PC-3 (cell line): ENCODE results near the gene OTC. TPM values are rescaled to one million over a fixed set of nuclear protein-coding genes. Genes with fewer than 3 reads are reported as not detected.

Source experiments
- ATAC-seq: fragments of 200-7000 bp; cut with Tn5 transposase; 2 replicates; pipeline ENCODE4 v1.9.1; 2020; ENCODE audit warnings: mild to moderate bottlenecking, moderate library complexity
- BruUV-seq: library from RNA; stranded (reverse); fragments of 400-500 nt; replicated peaks from 2 replicates; lab custom pipeline; 2021; lab: Mats Ljungman, UMichigan
- CTCF ChIA-PET: fragments of 300-600 bp; sonication (Branson Sonifier 250); formaldehyde crosslinking; loops from one replicate; lab custom pipeline; 2022; ENCODE audit warnings: antibody characterized with exemption; lab: Charles Lee
- POLR2A ChIA-PET: fragments of 300-600 bp; sonication (Branson Sonifier 250); formaldehyde crosslinking; loops from one replicate; lab custom pipeline; 2022; ENCODE audit warnings: antibody characterized with exemption; ENCODE audit not compliant: unreplicated experiment; lab: Charles Lee
- DNase-seq: peaks from one replicate; pipeline ENCODE4 v3.0.0-alpha.2; 2015
- H2AFZ ChIP-seq: fragments of 300-600 bp; sonication (generic); 2 replicates; pipeline ENCODE4 v1.6.0; 2016; ENCODE audit warnings: antibody characterized with exemption, low read length
- H3F3A ChIP-seq: fragments of 300-600 bp; sonication (generic); one replicate; pipeline ENCODE4 v1.6.0; 2017; ENCODE audit warnings: antibody characterized with exemption, low read length, control low read depth, mild to moderate bottlenecking; ENCODE audit not compliant: unreplicated experiment
- H3K27ac ChIP-seq: fragments of 300-600 bp; sonication (generic); 2 replicates; pipeline ENCODE4 v1.5.1; 2016; ENCODE audit warnings: mild to moderate bottlenecking, low read length
- H3K27me3 ChIP-seq: fragments of 300-600 bp; sonication (generic); 2 replicates; pipeline ENCODE4 v1.6.1; 2016; ENCODE audit warnings: low read length, mixed read lengths
- H3K36me3 ChIP-seq: fragments of 300-600 bp; sonication (generic); 2 replicates; pipeline ENCODE4 v1.6.1; 2016; ENCODE audit warnings: low read depth, mixed run types, low read length, mixed read lengths
- H3K4me1 ChIP-seq: fragments of 300-600 bp; sonication (generic); 2 replicates; pipeline ENCODE4 v1.5.1; 2016; ENCODE audit warnings: low read length; ENCODE audit not compliant: insufficient read depth
- H3K4me2 ChIP-seq: fragments of 300-600 bp; sonication (generic); 2 replicates; pipeline ENCODE4 v1.6.0; 2016; ENCODE audit warnings: low read length
- H3K4me3 ChIP-seq: fragments of 300-600 bp; sonication (generic); 2 replicates; pipeline ENCODE4 v1.5.1; 2016; ENCODE audit warnings: mild to moderate bottlenecking, low read length, mixed read lengths
- H3K79me2 ChIP-seq: fragments of 300-600 bp; sonication (generic); 2 replicates; pipeline ENCODE4 v1.6.1; 2017; ENCODE audit warnings: low read length, mixed read lengths
- H3K9ac ChIP-seq: fragments of 300-600 bp; sonication (generic); 2 replicates; pipeline ENCODE4 v1.6.0; 2016; ENCODE audit warnings: mild to moderate bottlenecking, low read length
- H3K9me2 ChIP-seq: fragments of 300-600 bp; sonication (generic); replicated peaks from 2 replicates; pipeline ENCODE4 v1.6.1; 2016; ENCODE audit warnings: mixed run types, low read length, mixed read lengths
- H3K9me3 ChIP-seq: fragments of 300-600 bp; sonication (generic); 2 replicates; pipeline ENCODE4 v1.6.1; 2016; ENCODE audit warnings: low read length, mixed read lengths
- H4K20me1 ChIP-seq: fragments of 300-600 bp; sonication (generic); 2 replicates; pipeline ENCODE4 v1.6.1; 2016; ENCODE audit warnings: low read length, mixed read lengths
- EZH2 ChIP-seq: fragments of 300-600 bp; sonication (generic); IDR thresholded peaks from one replicate; pipeline ENCODE4 v1.6.1; 2017; ENCODE audit warnings: antibody characterized with exemption, mild to moderate bottlenecking, low read length; ENCODE audit not compliant: unreplicated experiment
- EZH2phosphoT487 ChIP-seq: fragments of 300-600 bp; sonication (generic); IDR thresholded peaks from 2 replicates; pipeline ENCODE4 v1.6.1; 2018; ENCODE audit warnings: mild to moderate bottlenecking, antibody characterized with exemption, low read length, borderline replicate concordance
- intact Hi-C: fragments of 100-400 bp; cut with micrococcal nuclease; formaldehyde crosslinking; loops from 2 replicates; pipeline ENCODE4 v1.9.0; 2023
- total RNA-seq: library from RNA; depleted of rRNA; stranded (reverse); fragments of >200 nt; gene quantifications from 2 replicates; pipeline ENCODE4 v1.2.3, GENCODE V29; 2014
- TF ChIP-seq, protein P1 (sequence below): fragments of 300-600 bp; sonication (generic); conservative IDR thresholded peaks from 2 replicates; pipeline ENCODE4 v1.5.1; 2017; ENCODE audit warnings: antibody characterized with exemption, low read depth, mild to moderate bottlenecking, low read length

Gene OTC
- total RNA-seq, 1 experiment from 2014 or later = not detected

DNA sequence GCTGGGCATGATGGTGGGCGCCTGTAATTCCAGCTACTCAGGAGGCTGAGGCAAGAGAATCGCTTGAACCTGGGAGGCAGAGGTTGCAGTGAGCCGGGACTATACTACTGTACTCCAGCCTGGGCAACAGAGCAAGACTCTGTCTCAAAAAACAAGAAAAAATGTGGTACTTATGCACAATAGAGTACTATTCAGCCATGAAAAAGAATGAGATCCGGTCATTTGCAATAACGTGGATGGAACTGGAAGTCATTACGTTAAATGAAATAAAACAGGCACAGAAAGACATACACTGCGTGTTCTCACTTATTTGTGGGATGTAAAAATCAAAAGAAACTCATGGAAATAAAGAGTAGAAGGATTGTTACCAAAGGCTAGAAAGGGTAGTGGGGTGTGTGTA lies 37.2 kb upstream of the OTC start:
- no peak overlapping the region for H3K9ac ChIP-seq
- H2AFZ ChIP-seq = no peak overlapping the region
- no peaks in the 10 kb centered on the region for H3F3A ChIP-seq
- no peaks in the 10 kb centered on the region for H3K79me2 ChIP-seq
- H3K4me1 ChIP-seq = peaks cover 24% of the 10 kb centered on the region
- TF ChIP-seq EZH2phosphoT487 = no peak
- no peaks in the 10 kb centered on the region for H3K36me3 ChIP-seq
- no peaks in the 10 kb centered on the region for H4K20me1 ChIP-seq
- no peak for ATAC-seq
- no peak overlapping the region for H3K4me3 ChIP-seq
- no peaks in the 10 kb centered on the region for H3K9me2 ChIP-seq
- no TSS peak for BruUV-seq
- H3K4me2 ChIP-seq = no peak overlapping the region
- H3K27ac ChIP-seq = no peak overlapping the region
- intact Hi-C loops = no loop called here
- H3K27me3 ChIP-seq = no peaks in the 10 kb centered on the region
- POLR2A ChIA-PET = no interaction called here
- no peaks in the 10 kb centered on the region for H3K9me3 ChIP-seq
- CTCF ChIA-PET = no interaction called here
- DNase-seq = no peak

DNA sequence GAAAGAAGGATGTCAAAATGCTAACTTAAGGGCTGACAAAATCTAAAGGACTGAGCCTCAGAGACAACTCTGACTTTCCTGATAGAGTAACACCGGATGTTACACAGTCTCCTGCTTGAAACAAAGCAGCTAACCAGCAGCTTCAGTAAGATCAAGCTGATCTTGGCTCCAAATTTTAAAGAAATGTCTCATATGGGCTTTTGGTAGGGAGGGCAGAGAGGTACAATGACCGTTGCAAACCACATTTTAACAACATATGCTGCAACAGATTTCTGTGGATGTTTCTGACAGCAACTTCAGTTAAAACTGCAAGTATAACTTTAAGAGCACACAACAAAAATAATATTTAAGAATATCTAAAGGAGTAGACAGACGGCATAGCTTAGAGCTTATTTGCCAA lies 34.2 kb upstream of the OTC start:
- DNase-seq (no peak), ATAC-seq (no peak)
- intact Hi-C loops = no loop called here
- Histone ChIP-seq H3K9ac (no peak overlapping the region), H4K20me1 (no peaks in the 10 kb centered on the region), H3K4me2 (no peak overlapping the region), H3K4me1 (peaks cover 5% of the 10 kb centered on the region), H3K79me2 (no peaks in the 10 kb centered on the region), H3K9me2 (no peaks in the 10 kb centered on the region), H2AFZ (no peak overlapping the region), H3K36me3 (no peaks in the 10 kb centered on the region), H3F3A (no peaks in the 10 kb centered on the region), H3K4me3 (no peak overlapping the region), H3K27ac (no peak overlapping the region), H3K9me3 (no peaks in the 10 kb centered on the region), H3K27me3 (no peaks in the 10 kb centered on the region)
- ChIA-PET CTCF (no interaction called here), POLR2A (no interaction called here)
- no TSS peak for BruUV-seq
- TF ChIP-seq EZH2phosphoT487 = no peak
- TF ChIP-seq EZH2 = no peak
- TF ChIP-seq, protein P1, sequence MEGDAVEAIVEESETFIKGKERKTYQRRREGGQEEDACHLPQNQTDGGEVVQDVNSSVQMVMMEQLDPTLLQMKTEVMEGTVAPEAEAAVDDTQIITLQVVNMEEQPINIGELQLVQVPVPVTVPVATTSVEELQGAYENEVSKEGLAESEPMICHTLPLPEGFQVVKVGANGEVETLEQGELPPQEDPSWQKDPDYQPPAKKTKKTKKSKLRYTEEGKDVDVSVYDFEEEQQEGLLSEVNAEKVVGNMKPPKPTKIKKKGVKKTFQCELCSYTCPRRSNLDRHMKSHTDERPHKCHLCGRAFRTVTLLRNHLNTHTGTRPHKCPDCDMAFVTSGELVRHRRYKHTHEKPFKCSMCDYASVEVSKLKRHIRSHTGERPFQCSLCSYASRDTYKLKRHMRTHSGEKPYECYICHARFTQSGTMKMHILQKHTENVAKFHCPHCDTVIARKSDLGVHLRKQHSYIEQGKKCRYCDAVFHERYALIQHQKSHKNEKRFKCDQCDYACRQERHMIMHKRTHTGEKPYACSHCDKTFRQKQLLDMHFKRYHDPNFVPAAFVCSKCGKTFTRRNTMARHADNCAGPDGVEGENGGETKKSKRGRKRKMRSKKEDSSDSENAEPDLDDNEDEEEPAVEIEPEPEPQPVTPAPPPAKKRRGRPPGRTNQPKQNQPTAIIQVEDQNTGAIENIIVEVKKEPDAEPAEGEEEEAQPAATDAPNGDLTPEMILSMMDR = no peak

DNA sequence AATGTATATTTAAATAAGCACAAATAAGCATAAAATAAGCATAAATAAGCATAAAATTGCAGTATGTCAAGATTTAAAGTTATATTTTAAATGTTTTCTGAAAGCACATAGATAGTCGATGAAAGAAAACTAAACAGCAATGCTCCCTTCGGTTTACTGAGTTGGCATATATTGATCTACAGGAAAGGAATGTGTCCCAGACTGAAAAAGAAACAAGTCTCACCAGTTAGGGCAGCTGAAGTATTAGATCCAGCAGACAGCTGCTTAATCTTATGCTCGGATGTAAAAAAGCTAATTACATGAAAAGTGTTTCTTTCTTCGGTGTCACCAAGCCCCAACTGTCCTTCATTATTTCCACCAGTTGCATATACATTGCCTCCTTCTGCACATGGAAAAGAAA lies 33.8 kb upstream of the OTC start:
- Histone ChIP-seq H3K36me3 (no peaks in the 10 kb centered on the region), H3K9ac (no peak overlapping the region), H3K9me2 (no peaks in the 10 kb centered on the region), H3K4me3 (no peak overlapping the region), H3K27ac (no peak overlapping the region), H2AFZ (no peak overlapping the region), H3K4me1 (peaks cover 4% of the 10 kb centered on the region; the same call in 1 of the 2 replicates), H3K9me3 (no peaks in the 10 kb centered on the region), H3K79me2 (no peaks in the 10 kb centered on the region), H4K20me1 (no peaks in the 10 kb centered on the region), H3K4me2 (no peak overlapping the region), H3F3A (no peaks in the 10 kb centered on the region), H3K27me3 (no peaks in the 10 kb centered on the region)
- no peak for DNase-seq
- ATAC-seq = no peak
- CTCF ChIA-PET = no interaction called here
- intact Hi-C loops = no loop called here
- no TSS peak for BruUV-seq
- TF ChIP-seq EZH2 = no peak
- no peak for TF ChIP-seq EZH2phosphoT487
- TF ChIP-seq, protein P1 = no peak
- POLR2A ChIA-PET = no interaction called here
